ENCODE results near the gene HERC6.
"Not testable (repeated sequence)": the region's sequence is repeated elsewhere in the genome, so short reads cannot be mapped to it uniquely, and the experiment has no call there.

Gene HERC6

GRCh38 chr4:88447371-88448095, 68.9 kb downstream of the HERC6 start:
- H3K4me3 ChIP-seq (ENCODE audit: low read length), result no peak overlapping the region
- DNase-seq (ENCODE audit: low read depth), result no peak
- no peak for TF ChIP-seq CTCF (conservative IDR thresholded peaks at IDR 0.05; ENCODE audit: low read depth, low read length)

GRCh38 chr4:88448211-88448765, 69.6 kb downstream of the HERC6 start:
- not testable (repeated sequence) for H3K4me3 ChIP-seq (ENCODE audit: low read length); DNase-seq (ENCODE audit: low read depth)

- no peak for TF ChIP-seq CTCF (conservative IDR thresholded peaks at IDR 0.05; ENCODE audit: low read depth, low read length)
- no peak for DNase-seq (ENCODE audit: low read depth)
- no peak overlapping the region for H3K4me3 ChIP-seq (ENCODE audit: low read length)
Measured at GRCh38 chr4:88448889-88449288, 70.2 kb downstream of the HERC6 start.

- H3K4me3 ChIP-seq (ENCODE audit: low read length), result no peak overlapping the region
- no peak for DNase-seq (ENCODE audit: low read depth)
- TF ChIP-seq CTCF (conservative IDR thresholded peaks at IDR 0.05; ENCODE audit: low read depth, low read length), result no peak
Measured at GRCh38 chr4:88449290-88449689, 70.6 kb downstream of the HERC6 start.

- no peak for DNase-seq (ENCODE audit: low read depth)
- no peak overlapping the region for H3K4me3 ChIP-seq (ENCODE audit: low read length)
- no peak for TF ChIP-seq CTCF (conservative IDR thresholded peaks at IDR 0.05; ENCODE audit: low read depth, low read length)
Measured at GRCh38 chr4:88451205-88451604, 72.6 kb downstream of the HERC6 start.

- no peak for TF ChIP-seq CTCF (conservative IDR thresholded peaks at IDR 0.05; ENCODE audit: low read depth, low read length)
- H3K4me3 ChIP-seq (ENCODE audit: low read length), result no peak overlapping the region
- no peak for DNase-seq (ENCODE audit: low read depth)
Measured at GRCh38 chr4:88452912-88453311, 74.3 kb downstream of the HERC6 start.

GRCh38 chr4:88456670-88457306, 78.1 kb downstream of the HERC6 start, which contains the start of gene HERC5:
HERC5 (plus strand) TSS chr4:88457119; CDS start chr4:88457270, 151 bp downstream.
- peak; percentile 72 for TF ChIP-seq CTCF (conservative IDR thresholded peaks at IDR 0.05; ENCODE audit: low read depth, low read length)
- peak within 1 kb of the TSS; percentile 57 for H3K4me3 ChIP-seq (ENCODE audit: low read length)
- peak; percentile 75 for DNase-seq (ENCODE audit: low read depth)

Data from retinal pigment epithelial cell (primary cell).